GM23338 (cell line): ENCODE results near the gene BHLHA15. TPM values are rescaled to one million over a fixed set of nuclear protein-coding genes. Genes with fewer than 3 reads are reported as not detected.

ENCODE experiments used
- ATAC-seq: fragments of 200-7000 bp; cut with Tn5 transposase; 3 replicates; pipeline ENCODE4 v1.9.1; 2020
- DNase-seq: peaks from one replicate; pipeline ENCODE4 v3.0.0-alpha.2; 2015; ENCODE audit warnings: low spot score
- H2AFZ ChIP-seq: fragments of 200-600 bp; sonication (generic); 2 replicates; pipeline ENCODE4 v1.8.0; 2016; ENCODE audit warnings: antibody characterized with exemption, mild to moderate bottlenecking, moderate library complexity
- H3F3A ChIP-seq: fragments of 200-600 bp; sonication (generic); replicated peaks from 2 replicates; pipeline ENCODE4 v1.8.0; 2017; ENCODE audit warnings: antibody characterized with exemption, mixed run types, low read depth
- H3K27ac ChIP-seq: fragments of 200-600 bp; sonication (generic); 2 replicates; pipeline ENCODE4 v1.6.1; 2016; ENCODE audit warnings: low read depth
- H3K27me3 ChIP-seq: fragments of 200-600 bp; sonication (generic); 2 replicates; pipeline ENCODE4 v1.8.0; 2016; ENCODE audit warnings: mild to moderate bottlenecking, mixed run types, moderate library complexity; ENCODE audit not compliant: insufficient read depth
- H3K36me3 ChIP-seq: fragments of 200-600 bp; sonication (generic); 2 replicates; pipeline ENCODE4 v1.8.0; 2016; ENCODE audit warnings: mild to moderate bottlenecking; ENCODE audit not compliant: insufficient read depth
- H3K4me1 ChIP-seq: fragments of 200-600 bp; sonication (generic); 2 replicates; pipeline ENCODE4 v1.8.0; 2016; ENCODE audit warnings: mild to moderate bottlenecking, moderate library complexity; ENCODE audit not compliant: insufficient read depth
- H3K4me2 ChIP-seq: fragments of 200-600 bp; sonication (generic); 2 replicates; pipeline ENCODE4 v1.7.1; 2017; ENCODE audit warnings: mixed run types
- H3K4me3 ChIP-seq: fragments of 200-600 bp; sonication (generic); 2 replicates; pipeline ENCODE4 v1.6.1; 2016; ENCODE audit warnings: mixed run types
- H3K79me2 ChIP-seq: fragments of 200-600 bp; sonication (generic); replicated peaks from 2 replicates; pipeline ENCODE4 v1.8.0; 2017; ENCODE audit warnings: mild to moderate bottlenecking; ENCODE audit not compliant: insufficient read depth
- H3K9me2 ChIP-seq: fragments of 200-600 bp; sonication (generic); 2 replicates; pipeline ENCODE4 v1.8.0; 2017; ENCODE audit not compliant: insufficient read depth
- H4K20me1 ChIP-seq: fragments of 200-600 bp; sonication (generic); replicated peaks from 2 replicates; pipeline ENCODE4 v1.8.0; 2017; ENCODE audit warnings: mild to moderate bottlenecking; ENCODE audit not compliant: insufficient read depth
- H3K27ac Mint-ChIP-seq: 2 replicates; pipeline ENCODE4 v1.8.0; 2020; ENCODE audit warnings: inconsistent platforms, mild to moderate bottlenecking, moderate library complexity, mixed read lengths
- H3K27me3 Mint-ChIP-seq: 3 replicates; pipeline ENCODE4 v1.8.0; 2022; ENCODE audit warnings: low read depth, mild to moderate bottlenecking, moderate library complexity, mixed read lengths, inconsistent platforms; ENCODE audit not compliant: insufficient read depth, poor library complexity
- H3K36me3 Mint-ChIP-seq: 3 replicates; pipeline ENCODE4 v1.8.0; 2021; ENCODE audit warnings: low read depth, mild to moderate bottlenecking, inconsistent platforms, moderate library complexity, mixed read lengths
- H3K4me1 Mint-ChIP-seq: 3 replicates; pipeline ENCODE4 v1.8.0; 2020; ENCODE audit warnings: mild to moderate bottlenecking, inconsistent platforms, mixed read lengths
- H3K4me3 Mint-ChIP-seq: 3 replicates; pipeline ENCODE4 v1.8.0; 2021; ENCODE audit warnings: moderate library complexity, mild to moderate bottlenecking, inconsistent platforms, mixed read lengths
- H3K9me3 Mint-ChIP-seq: 3 replicates; pipeline ENCODE4 v1.8.0; 2020; ENCODE audit warnings: moderate library complexity, mild to moderate bottlenecking, inconsistent platforms, mixed read lengths
- CREB1 ChIP-seq: fragments of 250-450 bp; sonication (Bioruptor Pico); IDR thresholded peaks from 2 replicates; pipeline ENCODE4 v1.5.0; 2020; ENCODE audit warnings: low read depth, mild to moderate bottlenecking, moderate library complexity
- EZH2 ChIP-seq: fragments of 200-600 bp; sonication (generic); IDR thresholded peaks from one replicate; pipeline ENCODE4 v1.8.0; 2017; ENCODE audit warnings: antibody characterized with exemption, mild to moderate bottlenecking, low read depth; ENCODE audit not compliant: unreplicated experiment
- EZH2phosphoT487 ChIP-seq: fragments of 200-600 bp; sonication (generic); IDR thresholded peaks from one replicate; pipeline ENCODE4 v1.8.1; 2018; ENCODE audit warnings: antibody characterized with exemption; ENCODE audit not compliant: unreplicated experiment
- JUNB ChIP-seq: IDR thresholded peaks from one replicate; pipeline ENCODE4 v1.6.1; 2016; ENCODE audit warnings: antibody characterized with exemption; ENCODE audit not compliant: unreplicated experiment
- NANOG ChIP-seq: IDR thresholded peaks from 2 replicates; pipeline ENCODE4 v1.6.1; 2016; ENCODE audit warnings: antibody characterized with exemption, borderline replicate concordance
- POLR2AphosphoS5 ChIP-seq: IDR thresholded peaks from 2 replicates; pipeline ENCODE4 v1.6.1; 2016; ENCODE audit warnings: antibody characterized with exemption, low read depth
- ZNF331 ChIP-seq: fragments of 250-450 bp; sonication (Bioruptor Pico); IDR thresholded peaks from 2 replicates; pipeline ENCODE4 v1.5.0; 2020; ENCODE audit warnings: low read depth, mild to moderate bottlenecking, moderate library complexity
- polyA plus RNA-seq: library from polyadenylated mRNA; unstranded; fragments of >200 nt; fragmentation: Nextera tagmentation; extraction: Ambion mirVana; gene quantifications from 2 replicates; pipeline ENCODE4 v1.2.1, GENCODE V29; 2016
- total RNA-seq: library from RNA; depleted of rRNA; stranded (reverse); fragments of >200 nt; shearing (Covaris generic); gene quantifications from 2 replicates; pipeline ENCODE4 v1.2.3, GENCODE V29; 2014
- TF ChIP-seq, protein P1 (sequence below): fragments of 250-450 bp; sonication (Bioruptor Pico); IDR thresholded peaks from 2 replicates; pipeline ENCODE4 v1.5.0; 2020; ENCODE audit warnings: mild to moderate bottlenecking, moderate library complexity
- TF ChIP-seq, protein P2 (sequence below): IDR thresholded peaks from 2 replicates; pipeline ENCODE4 v1.6.1; 2016; ENCODE audit warnings: antibody characterized with exemption
- TF ChIP-seq, protein P3 (sequence below), 2 experiments: fragments of 200-600 bp in 1 of 2; sonication (generic) in 1 of 2; conservative IDR thresholded peaks; 2 replicates each; pipeline versions ENCODE4 v1.5.1 to v1.6.1; 2016 to 2017; ENCODE audit warnings: antibody characterized with exemption in 2 of 2, low read depth in 2 of 2, mild to moderate bottlenecking in 2 of 2, moderate library complexity in 1 of 2

Gene BHLHA15
- total and polyA plus RNA-seq, 2 experiments from 2014 or later: 1.4 to 8.3 TPM

DNA sequence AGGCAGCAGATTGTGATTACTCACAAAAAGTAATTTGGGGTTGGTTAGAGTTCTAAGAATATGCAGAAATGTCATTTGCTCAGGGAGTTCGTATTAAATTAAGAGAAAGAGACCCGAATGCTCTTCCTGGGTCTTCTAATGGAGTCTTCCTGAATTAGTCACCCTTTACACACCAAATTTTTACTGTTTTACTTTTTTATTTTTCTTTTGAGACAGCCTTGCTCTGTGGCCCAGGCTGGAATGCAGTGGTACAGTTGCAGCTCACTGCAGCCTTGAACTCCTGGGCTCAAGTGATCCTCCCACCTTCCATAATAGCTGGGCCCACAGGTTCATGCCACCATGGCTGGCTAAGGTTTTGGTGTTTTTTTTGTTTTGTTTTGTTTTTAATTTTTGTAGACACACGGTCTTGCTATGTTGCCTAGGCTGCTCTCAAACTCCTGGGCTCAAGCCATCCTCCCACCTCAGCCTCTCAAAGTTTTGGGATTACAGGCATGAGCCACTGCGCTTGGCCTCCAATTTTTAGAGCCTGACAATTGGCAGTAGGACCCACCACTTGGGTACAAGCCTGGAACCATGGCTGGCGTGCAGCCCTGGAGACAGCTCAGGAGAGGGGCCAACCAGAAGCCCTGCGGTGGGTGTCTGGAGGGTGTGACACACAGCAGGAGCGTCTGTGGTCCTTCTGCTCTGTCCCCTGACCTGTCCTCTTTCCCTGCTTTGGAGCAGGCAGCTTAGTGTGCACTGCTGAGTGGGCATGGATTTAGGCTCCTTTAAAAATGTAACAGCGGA, 16.4 kb upstream of the BHLHA15 start (continued):
- no peak for TF ChIP-seq ZNF331 (CRISPR knock-in tag)
- TF ChIP-seq, protein P1, sequence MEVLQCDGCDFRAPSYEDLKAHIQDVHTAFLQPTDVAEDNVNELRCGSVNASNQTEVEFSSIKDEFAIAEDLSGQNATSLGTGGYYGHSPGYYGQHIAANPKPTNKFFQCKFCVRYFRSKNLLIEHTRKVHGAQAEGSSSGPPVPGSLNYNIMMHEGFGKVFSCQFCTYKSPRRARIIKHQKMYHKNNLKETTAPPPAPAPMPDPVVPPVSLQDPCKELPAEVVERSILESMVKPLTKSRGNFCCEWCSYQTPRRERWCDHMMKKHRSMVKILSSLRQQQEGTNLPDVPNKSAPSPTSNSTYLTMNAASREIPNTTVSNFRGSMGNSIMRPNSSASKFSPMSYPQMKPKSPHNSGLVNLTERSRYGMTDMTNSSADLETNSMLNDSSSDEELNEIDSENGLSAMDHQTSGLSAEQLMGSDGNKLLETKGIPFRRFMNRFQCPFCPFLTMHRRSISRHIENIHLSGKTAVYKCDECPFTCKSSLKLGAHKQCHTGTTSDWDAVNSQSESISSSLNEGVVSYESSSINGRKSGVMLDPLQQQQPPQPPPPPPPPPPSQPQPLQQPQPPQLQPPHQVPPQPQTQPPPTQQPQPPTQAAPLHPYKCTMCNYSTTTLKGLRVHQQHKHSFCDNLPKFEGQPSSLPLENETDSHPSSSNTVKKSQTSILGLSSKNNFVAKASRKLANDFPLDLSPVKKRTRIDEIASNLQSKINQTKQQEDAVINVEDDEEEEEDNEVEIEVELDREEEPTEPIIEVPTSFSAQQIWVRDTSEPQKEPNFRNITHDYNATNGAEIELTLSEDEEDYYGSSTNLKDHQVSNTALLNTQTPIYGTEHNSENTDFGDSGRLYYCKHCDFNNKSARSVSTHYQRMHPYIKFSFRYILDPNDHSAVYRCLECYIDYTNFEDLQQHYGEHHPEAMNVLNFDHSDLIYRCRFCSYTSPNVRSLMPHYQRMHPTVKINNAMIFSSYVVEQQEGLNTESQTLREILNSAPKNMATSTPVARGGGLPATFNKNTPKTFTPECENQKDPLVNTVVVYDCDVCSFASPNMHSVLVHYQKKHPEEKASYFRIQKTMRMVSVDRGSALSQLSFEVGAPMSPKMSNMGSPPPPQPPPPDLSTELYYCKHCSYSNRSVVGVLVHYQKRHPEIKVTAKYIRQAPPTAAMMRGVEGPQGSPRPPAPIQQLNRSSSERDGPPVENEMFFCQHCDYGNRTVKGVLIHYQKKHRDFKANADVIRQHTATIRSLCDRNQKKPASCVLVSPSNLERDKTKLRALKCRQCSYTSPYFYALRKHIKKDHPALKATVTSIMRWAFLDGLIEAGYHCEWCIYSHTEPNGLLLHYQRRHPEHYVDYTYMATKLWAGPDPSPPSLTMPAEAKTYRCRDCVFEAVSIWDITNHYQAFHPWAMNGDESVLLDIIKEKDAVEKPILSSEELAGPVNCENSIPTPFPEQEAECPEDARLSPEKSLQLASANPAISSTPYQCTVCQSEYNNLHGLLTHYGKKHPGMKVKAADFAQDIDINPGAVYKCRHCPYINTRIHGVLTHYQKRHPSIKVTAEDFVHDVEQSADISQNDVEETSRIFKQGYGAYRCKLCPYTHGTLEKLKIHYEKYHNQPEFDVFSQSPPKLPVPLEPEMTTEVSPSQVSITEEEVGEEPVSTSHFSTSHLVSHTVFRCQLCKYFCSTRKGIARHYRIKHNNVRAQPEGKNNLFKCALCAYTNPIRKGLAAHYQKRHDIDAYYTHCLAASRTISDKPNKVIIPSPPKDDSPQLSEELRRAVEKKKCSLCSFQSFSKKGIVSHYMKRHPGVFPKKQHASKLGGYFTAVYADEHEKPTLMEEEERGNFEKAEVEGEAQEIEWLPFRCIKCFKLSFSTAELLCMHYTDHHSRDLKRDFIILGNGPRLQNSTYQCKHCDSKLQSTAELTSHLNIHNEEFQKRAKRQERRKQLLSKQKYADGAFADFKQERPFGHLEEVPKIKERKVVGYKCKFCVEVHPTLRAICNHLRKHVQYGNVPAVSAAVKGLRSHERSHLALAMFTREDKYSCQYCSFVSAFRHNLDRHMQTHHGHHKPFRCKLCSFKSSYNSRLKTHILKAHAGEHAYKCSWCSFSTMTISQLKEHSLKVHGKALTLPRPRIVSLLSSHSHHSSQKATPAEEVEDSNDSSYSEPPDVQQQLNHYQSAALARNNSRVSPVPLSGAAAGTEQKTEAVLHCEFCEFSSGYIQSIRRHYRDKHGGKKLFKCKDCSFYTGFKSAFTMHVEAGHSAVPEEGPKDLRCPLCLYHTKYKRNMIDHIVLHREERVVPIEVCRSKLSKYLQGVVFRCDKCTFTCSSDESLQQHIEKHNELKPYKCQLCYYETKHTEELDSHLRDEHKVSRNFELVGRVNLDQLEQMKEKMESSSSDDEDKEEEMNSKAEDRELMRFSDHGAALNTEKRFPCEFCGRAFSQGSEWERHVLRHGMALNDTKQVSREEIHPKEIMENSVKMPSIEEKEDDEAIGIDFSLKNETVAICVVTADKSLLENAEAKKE (CRISPR knock-in tag): no peak

DNA sequence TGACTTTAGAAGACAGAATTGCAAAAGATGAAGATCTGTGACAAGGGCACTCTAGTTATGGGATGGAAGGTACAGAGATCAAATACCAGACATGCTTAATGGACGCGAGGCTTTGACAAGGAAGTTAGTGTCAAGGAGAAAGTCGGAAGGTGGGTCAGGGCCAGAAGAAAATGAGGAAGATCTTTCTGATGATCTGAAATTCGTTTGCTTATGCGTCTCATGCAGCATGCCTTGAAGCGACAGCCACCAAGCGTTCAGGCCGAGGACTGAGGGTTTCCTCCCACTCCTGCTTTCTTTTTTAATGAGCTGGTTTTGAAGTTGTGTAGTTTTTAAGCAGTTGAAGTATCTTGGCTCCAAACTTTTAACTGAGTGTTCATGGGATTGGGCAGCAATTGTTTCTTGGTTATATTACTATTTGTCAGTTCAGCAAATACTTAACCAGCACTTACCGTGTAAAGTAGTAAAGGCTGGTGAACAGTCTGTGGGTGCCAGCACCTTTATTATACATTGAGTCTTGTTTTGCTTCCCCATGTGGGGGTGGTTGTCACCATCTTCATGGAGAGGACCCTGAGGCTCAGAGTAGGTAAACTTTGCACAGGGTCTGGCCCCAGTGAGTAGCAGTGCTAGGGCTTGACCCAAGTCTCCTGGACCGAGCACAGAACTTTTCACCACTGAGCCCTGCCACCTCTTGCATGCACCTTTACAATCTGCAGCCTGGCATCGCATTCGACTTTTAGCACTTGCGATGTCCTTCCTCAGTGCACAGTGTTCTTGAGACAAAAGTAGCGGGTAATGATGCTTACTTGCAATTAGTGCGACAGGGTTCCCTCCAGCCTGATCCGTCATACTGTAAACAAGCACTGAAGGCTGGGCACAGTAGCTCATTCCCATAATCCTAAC, 14.3 kb upstream of the BHLHA15 start:
- peaks cover 37% of the 10 kb centered on the region for H3K79me2 ChIP-seq
- no peak overlapping the region for H3K27ac Mint-ChIP-seq
- no peaks in the 10 kb centered on the region for H3K4me1 Mint-ChIP-seq
- no peaks in the 10 kb centered on the region; the same call in none of the 2 replicates for H4K20me1 ChIP-seq
- no peaks in the 10 kb centered on the region for H3K27me3 ChIP-seq
- no peak overlapping the region for H3K4me3 ChIP-seq
- no peaks in the 10 kb centered on the region; the same call in 2 of the 3 replicates for H3K9me3 Mint-ChIP-seq
- no peak overlapping the region for H3K4me2 ChIP-seq
- no peak overlapping the region for H3K27ac ChIP-seq
- H3K9me2 ChIP-seq: no peaks in the 10 kb centered on the region
- peaks cover 2% of the 10 kb centered on the region for H3K27me3 Mint-ChIP-seq
- peaks cover 5% of the 10 kb centered on the region for H3K36me3 ChIP-seq
- ATAC-seq: no peak
- no peak overlapping the region for H3K4me3 Mint-ChIP-seq
- no peaks in the 10 kb centered on the region for H3F3A ChIP-seq
- no peaks in the 10 kb centered on the region for H3K4me1 ChIP-seq
- no peak for DNase-seq
- H3K36me3 Mint-ChIP-seq: peaks cover 26% of the 10 kb centered on the region
- H2AFZ ChIP-seq: no peak overlapping the region
- TF ChIP-seq CREB1 (CRISPR knock-in tag) (no peak), ZNF331 (CRISPR knock-in tag) (no peak), POLR2AphosphoS5 (no peak), JUNB (no peak), EZH2 (no peak), NANOG (no peak), EZH2phosphoT487 (no peak)
- TF ChIP-seq, protein P2, sequence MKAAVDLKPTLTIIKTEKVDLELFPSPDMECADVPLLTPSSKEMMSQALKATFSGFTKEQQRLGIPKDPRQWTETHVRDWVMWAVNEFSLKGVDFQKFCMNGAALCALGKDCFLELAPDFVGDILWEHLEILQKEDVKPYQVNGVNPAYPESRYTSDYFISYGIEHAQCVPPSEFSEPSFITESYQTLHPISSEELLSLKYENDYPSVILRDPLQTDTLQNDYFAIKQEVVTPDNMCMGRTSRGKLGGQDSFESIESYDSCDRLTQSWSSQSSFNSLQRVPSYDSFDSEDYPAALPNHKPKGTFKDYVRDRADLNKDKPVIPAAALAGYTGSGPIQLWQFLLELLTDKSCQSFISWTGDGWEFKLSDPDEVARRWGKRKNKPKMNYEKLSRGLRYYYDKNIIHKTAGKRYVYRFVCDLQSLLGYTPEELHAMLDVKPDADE: no peak
- TF ChIP-seq, protein P3, sequence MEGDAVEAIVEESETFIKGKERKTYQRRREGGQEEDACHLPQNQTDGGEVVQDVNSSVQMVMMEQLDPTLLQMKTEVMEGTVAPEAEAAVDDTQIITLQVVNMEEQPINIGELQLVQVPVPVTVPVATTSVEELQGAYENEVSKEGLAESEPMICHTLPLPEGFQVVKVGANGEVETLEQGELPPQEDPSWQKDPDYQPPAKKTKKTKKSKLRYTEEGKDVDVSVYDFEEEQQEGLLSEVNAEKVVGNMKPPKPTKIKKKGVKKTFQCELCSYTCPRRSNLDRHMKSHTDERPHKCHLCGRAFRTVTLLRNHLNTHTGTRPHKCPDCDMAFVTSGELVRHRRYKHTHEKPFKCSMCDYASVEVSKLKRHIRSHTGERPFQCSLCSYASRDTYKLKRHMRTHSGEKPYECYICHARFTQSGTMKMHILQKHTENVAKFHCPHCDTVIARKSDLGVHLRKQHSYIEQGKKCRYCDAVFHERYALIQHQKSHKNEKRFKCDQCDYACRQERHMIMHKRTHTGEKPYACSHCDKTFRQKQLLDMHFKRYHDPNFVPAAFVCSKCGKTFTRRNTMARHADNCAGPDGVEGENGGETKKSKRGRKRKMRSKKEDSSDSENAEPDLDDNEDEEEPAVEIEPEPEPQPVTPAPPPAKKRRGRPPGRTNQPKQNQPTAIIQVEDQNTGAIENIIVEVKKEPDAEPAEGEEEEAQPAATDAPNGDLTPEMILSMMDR (conservative IDR thresholded peaks at IDR 0.05; ENCODE audit: low read depth in 2 of 2): no peak
